ENCODE data around the gene TRIM25.

TRIM25 gene

GRCh38 chr17:56908001-56908542 is 5.8 kb downstream of the TRIM25 start:
- H3K4me3 ChIP-seq (ENCODE audit: control insufficient read depth, low read depth, low read length), result no peak overlapping the region
- TF ChIP-seq, protein P1, sequence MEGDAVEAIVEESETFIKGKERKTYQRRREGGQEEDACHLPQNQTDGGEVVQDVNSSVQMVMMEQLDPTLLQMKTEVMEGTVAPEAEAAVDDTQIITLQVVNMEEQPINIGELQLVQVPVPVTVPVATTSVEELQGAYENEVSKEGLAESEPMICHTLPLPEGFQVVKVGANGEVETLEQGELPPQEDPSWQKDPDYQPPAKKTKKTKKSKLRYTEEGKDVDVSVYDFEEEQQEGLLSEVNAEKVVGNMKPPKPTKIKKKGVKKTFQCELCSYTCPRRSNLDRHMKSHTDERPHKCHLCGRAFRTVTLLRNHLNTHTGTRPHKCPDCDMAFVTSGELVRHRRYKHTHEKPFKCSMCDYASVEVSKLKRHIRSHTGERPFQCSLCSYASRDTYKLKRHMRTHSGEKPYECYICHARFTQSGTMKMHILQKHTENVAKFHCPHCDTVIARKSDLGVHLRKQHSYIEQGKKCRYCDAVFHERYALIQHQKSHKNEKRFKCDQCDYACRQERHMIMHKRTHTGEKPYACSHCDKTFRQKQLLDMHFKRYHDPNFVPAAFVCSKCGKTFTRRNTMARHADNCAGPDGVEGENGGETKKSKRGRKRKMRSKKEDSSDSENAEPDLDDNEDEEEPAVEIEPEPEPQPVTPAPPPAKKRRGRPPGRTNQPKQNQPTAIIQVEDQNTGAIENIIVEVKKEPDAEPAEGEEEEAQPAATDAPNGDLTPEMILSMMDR (IDR thresholded peaks at IDR 0.05; ENCODE audit: control insufficient read depth, insufficient read depth, low read depth, low read length, missing control alignments), result no peak
- no peak for DNase-seq (ENCODE audit: low read depth)

- no peak overlapping the region for H3K4me3 ChIP-seq (ENCODE audit: control insufficient read depth, low read depth, low read length)
- no peak for DNase-seq (ENCODE audit: low read depth)
- TF ChIP-seq, protein P1 (IDR thresholded peaks at IDR 0.05; ENCODE audit: control insufficient read depth, insufficient read depth, low read depth, low read length, missing control alignments), result no peak
These were observed 10.3 kb downstream of the TRIM25 start for GRCh38 chr17:56903560-56903959.

DNA sequence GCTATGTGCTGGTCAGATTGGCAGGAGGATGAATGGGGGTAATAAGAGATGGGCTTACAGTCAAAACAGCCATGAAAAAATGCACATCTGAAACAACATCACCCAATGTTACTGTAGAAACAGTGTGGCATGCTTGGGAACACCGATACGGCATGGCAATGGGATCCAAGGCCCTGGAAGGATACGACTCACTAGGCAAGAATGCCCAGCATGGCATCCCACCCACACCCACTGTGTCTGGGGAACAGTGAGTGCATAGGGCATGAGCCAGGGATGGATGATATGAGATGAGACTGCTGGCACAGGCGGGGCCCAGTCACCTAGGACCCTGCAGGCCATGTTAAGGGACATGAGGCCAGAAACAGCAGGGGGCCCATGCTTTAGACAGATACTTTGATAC is 11.5 kb downstream of the TRIM25 start:
- H3K4me3 ChIP-seq (ENCODE audit: control insufficient read depth, low read depth, low read length), result no peak overlapping the region
- DNase-seq (ENCODE audit: low read depth), result no peak
- TF ChIP-seq, protein P1 (IDR thresholded peaks at IDR 0.05; ENCODE audit: control insufficient read depth, insufficient read depth, low read depth, low read length, missing control alignments), result no peak

GRCh38 chr17:56899403-56899802 is 14.4 kb downstream of the TRIM25 start:
- H3K4me3 ChIP-seq (ENCODE audit: control insufficient read depth, low read depth, low read length), result no peak overlapping the region
- TF ChIP-seq, protein P1 (IDR thresholded peaks at IDR 0.05; ENCODE audit: control insufficient read depth, insufficient read depth, low read depth, low read length, missing control alignments), result no peak
- no peak for DNase-seq (ENCODE audit: low read depth)

DNA sequence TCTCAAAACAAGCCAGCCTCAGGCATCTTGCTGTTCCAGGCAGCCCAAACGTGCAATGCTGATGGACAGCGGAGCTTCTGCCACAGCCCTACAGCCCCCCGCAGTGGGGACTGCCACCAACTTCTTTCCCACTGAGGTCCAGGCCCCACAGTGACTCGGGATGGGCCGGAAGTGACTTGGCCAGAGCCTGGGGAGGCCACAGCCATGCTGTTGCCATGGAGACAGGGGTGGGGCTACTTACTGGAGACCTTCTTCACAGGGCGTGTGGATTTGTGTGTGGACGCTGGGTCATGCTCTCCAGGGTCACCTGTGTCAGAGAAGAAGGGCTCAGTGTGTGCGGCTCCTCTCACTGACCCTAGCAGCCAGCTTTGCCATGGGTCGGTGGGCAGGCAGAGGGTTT is 15.0 kb downstream of the TRIM25 start:
- H3K4me3 ChIP-seq (ENCODE audit: control insufficient read depth, low read depth, low read length), result no peak overlapping the region
- TF ChIP-seq, protein P1 (IDR thresholded peaks at IDR 0.05; ENCODE audit: control insufficient read depth, insufficient read depth, low read depth, low read length, missing control alignments), result no peak
- no peak for DNase-seq (ENCODE audit: low read depth)

DNA sequence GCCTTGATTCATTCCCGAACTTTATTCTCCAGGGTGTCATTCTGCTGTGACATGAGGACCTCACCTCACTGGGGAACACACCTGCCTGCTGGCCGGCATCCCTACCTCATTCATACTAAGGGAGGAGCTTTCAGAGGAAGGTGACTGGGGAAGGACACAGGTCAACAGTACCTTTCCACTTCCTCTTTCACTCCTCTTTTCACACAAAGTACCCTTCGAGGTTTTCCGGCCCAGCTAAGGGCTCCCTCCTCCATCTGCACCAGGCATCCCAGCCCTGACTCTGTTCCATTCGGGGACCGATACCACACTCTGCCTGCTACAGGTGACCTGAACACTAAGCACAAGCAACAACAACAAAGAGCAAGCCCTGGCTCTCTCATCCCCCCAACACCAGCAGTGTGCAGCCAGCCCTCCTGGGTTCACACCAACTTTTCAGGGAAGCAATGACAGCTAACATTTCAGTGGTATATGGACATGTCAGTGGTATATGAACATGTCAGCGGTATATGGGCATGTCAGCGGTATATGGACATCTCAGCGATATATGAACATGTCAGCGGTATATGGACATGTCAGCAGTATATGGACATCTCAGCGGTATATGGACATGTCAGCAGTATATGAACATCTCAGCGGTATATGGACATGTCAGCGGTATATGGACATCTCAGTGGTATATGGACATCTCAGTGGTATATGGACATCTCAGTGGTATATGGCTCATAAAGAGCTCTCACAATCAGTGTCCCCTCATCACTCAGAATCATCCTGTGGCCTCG is 16.0 kb downstream of the TRIM25 start:
- no peak for DNase-seq (ENCODE audit: low read depth)
- TF ChIP-seq, protein P1 (IDR thresholded peaks at IDR 0.05; ENCODE audit: control insufficient read depth, insufficient read depth, low read depth, low read length, missing control alignments), result no peak
- no peak overlapping the region for H3K4me3 ChIP-seq (ENCODE audit: control insufficient read depth, low read depth, low read length)

Measured in AG09309 (cell line).